ENCODE results near the gene HSPB8.

GRCh38 chr12:119241049-119241448 lies 62.3 kb downstream of the HSPB8 start:
- no peak for TF ChIP-seq CTCF (IDR thresholded peaks at IDR 0.05; ENCODE audit: low read depth, low read length, missing input control)
- TF ChIP-seq ATF3 (IDR thresholded peaks at IDR 0.05): no peak
- no peak for TF ChIP-seq HNF4G (IDR thresholded peaks at IDR 0.05)
- no peak for TF ChIP-seq TAF1 (conservative IDR thresholded peaks at IDR 0.05)
- no peak for TF ChIP-seq MAX (IDR thresholded peaks at IDR 0.05)
- TF ChIP-seq YY1 (IDR thresholded peaks at IDR 0.05): no peak
- no peak for TF ChIP-seq ZBTB33 (IDR thresholded peaks at IDR 0.05)
- TF ChIP-seq FOXA1 (IDR thresholded peaks at IDR 0.05): no peak
- no peak for TF ChIP-seq EGR1 (IDR thresholded peaks at IDR 0.05; ENCODE audit: low read depth in 2 of 2)
- no peak for TF ChIP-seq GABPA (IDR thresholded peaks at IDR 0.05 in 1 of 2, conservative IDR thresholded peaks at IDR 0.05 in 1 of 2)
- TF ChIP-seq RXRA (IDR thresholded peaks at IDR 0.05): no peak

All from liver (tissue), 3 donors.